Fibroblast of skin of left quadriceps (primary cell): Measurements from ENCODE around the gene WDFY4.
"Not testable (repeated sequence)": the region's sequence is repeated elsewhere in the genome, so short reads cannot be mapped to it uniquely, and the experiment has no call there.

ENCODE experiments used
- DNase-seq, 2 experiments: peaks; one replicate each; pipeline ENCODE4 v3.0.0-alpha.2; 2013; ENCODE audit warnings: low read depth in 2 of 2

Gene WDFY4, protein sequence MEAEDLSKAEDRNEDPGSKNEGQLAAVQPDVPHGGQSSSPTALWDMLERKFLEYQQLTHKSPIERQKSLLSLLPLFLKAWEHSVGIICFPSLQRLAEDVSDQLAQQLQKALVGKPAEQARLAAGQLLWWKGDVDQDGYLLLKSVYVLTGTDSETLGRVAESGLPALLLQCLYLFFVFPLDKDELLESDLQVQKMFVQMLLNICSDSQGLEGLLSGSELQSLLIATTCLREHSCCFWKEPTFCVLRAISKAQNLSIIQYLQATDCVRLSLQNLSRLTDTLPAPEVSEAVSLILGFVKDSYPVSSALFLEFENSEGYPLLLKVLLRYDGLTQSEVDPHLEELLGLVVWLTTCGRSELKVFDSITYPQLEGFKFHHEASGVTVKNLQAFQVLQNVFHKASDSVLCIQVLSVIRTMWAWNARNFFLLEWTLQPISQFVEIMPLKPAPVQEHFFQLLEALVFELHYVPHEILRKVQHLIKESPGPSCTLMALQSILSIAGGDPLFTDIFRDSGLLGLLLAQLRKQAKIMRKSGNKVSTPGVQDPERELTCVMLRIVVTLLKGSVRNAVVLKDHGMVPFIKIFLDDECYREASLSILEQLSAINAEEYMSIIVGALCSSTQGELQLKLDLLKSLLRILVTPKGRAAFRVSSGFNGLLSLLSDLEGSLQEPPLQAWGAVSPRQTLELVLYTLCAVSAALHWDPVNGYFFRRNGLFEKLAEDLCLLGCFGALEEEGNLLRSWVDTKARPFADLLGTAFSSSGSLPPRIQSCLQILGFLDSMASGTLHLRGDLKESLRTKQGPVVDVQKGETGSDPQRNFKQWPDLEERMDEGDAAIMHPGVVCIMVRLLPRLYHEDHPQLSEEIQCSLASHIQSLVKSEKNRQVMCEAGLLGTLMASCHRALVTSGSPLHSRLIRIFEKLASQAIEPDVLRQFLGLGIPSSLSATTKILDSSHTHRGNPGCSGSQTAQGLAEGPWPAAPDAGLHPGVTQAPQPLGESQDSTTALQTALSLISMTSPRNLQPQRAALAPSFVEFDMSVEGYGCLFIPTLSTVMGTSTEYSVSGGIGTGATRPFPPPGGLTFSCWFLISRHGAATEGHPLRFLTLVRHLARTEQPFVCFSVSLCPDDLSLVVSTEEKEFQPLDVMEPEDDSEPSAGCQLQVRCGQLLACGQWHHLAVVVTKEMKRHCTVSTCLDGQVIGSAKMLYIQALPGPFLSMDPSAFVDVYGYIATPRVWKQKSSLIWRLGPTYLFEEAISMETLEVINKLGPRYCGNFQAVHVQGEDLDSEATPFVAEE (N-terminal part only)

DNA sequence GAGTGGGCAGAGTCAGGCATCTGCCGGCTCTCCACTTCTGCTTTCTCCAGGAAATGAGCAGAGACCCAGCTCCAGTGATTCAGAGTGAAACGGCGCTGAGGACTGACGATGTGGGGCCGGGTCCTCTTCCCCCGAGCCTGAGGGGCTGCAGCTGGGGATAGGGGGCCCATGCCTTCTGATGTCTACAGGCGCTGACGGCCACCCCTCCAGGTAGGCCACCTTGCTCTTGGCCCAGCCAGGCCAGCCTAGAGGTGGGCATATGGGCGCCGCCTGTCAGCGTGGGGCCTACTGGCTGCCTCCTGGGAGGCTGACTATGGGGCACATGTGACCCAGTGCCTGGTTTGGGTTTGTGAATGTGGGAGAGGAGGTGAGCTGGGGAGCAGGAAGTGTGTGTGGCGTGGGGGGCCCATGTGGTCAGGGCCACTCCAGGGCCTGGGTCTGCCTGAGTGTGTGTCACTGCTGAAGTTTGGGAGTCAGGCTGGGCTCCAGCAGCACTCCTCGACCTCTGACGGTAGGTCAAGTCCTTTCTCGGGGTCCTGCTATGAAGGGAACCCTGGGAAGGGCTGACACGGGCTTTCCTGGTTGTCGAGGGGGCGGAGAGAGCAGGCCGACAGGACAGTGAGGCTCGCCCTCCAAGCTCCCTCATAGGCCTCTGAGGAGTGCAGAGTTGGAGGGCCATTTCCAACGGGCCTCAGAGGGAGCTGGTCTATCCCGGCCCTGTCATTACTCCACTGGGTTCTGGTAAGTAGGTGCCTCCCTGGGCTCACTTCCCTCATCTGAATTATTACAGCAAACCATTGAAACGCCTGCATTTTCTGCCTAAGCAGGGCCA lies at the start of gene WDFY4:
TSS of gene WDFY4 (plus strand) at position 82 of the 832 bp plus-strand sequence. CDS start 24,860 bp downstream, outside the sequence.
- no peak for DNase-seq

DNA sequence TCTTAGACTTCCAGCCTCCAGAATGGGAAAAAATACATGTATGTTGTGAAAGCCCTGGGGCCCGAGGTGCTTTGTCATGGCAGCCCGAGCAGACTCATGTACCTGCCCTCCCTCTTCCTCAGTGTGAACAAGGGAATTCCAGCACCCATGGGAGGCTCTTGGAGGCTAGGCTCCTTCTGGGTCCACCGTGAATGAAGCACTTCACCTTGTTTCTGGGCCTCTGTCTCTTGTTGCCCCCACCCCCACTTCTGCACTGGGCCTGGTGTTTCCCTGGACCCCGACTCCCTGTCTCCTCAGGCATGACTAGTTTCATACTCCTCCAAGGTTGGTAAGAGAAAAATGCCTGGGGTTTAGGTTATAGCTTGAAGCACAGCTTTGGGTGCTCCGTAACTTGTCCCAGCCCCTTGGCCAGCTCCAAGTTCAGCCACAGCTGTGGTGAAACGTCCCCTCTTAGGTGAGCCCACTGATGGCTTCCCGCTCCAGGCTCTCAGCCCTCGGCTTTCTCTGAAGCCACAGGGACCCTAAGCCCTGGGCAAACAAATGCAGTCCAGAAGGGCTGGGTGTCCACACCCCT lies 49.6 kb upstream of the WDFY4 start:
- DNase-seq = no peak

DNA sequence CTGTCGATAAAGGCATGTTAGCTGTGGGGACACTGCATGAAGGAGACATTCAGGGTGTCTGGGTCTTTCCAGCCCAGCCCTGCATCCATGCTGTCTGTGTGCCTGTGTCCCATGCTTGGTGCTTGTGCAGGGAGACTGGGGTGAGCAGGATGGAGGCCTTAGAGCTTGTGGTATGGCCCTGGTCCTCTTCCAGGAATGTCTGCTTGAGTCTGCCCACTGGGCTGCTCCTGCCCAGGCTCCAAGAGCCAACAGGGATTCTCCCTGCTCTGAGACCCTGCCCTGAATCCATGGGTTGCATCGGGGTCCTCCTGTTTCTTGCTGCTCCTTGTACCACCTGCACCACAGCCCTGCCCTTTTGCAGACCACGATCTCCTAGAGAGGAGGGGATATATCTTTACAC lies 48.4 kb upstream of the WDFY4 start:
- no peak for DNase-seq

DNA sequence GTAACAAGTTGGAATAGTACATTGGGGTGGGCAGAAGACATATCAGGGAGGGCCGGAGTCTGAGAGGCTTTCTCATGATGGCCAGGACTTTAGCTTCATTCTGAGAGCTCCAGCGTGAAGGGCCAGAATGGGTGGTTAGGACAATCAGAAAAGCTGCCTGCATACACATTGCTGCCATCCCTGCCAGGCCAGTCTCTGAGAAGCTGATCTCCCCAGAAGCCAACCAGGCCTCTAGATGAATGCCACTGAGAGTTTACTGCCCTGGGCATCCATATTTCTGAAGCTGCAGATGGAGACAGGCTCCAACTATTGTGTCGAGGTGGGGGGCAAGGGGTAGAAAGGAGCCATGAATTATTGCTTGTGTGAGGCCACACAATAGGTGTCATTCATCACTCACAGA lies 47.8 kb upstream of the WDFY4 start:
- DNase-seq = no peak

DNA sequence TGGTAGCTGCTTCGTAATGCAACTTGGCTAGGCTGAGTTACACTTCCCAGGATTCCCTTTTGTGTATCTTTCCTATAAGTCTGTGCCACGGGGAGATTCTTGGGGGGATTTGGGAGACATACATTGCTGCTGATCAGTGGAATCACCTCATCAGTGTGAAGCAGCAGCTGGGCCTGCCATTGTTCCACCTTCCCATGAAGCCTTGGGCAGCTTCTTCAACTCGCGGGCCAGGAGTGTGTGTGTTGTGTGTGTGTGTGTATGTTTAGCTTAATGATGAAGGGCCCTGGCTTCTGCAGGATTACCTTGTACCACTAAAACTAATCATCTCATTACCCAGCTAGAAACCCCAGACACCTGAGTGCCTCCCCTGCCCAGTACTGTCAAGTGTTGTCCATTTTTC lies 46.5 kb upstream of the WDFY4 start:
- no peak for DNase-seq

DNA sequence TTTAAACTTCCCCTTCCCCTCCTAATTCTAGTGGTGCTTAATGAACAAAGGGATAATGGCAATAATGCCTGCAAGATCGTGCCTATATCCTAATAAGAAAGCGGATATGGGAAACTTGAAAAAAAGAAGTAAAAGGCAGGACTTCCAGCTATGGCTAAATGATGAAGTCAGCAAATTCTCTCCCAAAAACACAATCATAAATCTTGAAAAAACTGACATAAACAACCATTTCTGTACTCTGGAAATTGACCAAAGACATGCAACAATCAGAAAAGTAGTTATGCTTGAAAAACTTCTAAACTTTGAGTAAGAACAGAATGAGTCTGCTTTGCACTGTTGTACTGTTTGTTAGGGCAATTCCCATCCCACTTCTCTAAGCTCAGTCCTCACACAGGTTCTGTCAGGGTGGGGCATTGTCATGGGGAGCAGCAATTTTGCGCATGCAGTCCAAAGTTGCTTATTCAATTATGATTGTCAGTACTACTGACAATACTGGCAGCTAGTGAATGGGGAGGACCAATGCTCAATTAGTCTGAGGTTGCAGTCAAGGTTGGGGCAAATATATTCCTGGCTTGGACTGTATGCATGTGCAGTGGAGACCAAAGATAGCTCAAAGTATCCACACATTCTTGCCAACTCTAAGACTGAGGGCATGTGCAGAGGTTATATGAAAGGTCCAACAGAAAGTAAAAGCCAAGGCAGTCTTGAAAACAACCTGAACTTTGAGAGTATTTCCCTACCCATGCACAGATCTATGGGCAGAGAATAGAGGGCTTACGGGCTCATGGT lies 45.7 kb upstream of the WDFY4 start:
- DNase-seq = no peak

DNA sequence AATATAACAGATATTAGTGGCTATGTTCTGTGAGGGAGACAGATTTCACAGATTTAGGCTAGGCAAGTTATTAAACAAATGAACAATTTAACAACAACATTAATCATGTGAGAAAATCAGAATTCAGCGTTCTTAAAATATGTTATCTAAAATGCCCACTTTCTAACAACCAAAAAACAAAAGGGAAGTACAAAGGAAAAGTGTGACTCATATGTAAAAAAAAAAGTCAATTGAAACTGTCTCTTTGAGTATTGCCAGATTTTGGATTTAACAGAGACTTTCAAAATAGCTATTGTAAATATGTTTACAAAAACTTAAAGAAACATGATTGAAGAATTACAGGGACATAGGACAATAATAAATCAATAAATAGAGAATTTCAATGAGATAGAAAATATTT lies 45.0 kb upstream of the WDFY4 start:
- DNase-seq = no peak

DNA sequence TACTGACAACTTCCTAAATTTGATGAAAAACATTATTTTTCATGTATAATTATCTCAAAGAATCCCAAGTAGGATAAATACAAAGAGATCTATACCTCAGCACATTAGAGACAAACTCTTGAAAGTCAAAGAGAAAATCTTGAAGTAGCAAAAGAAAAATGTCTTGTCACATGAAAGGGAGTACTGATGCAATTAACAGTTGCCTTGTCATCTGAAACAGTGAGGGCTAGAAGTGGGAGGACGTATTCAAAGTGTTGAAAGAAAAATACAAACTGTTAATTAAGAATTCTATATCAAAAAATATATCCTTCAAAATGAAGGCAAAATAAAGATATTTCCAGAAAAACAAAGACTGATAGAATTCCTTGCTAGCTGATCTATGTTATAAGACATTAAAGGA lies 44.3 kb upstream of the WDFY4 start:
- no peak for DNase-seq

DNA sequence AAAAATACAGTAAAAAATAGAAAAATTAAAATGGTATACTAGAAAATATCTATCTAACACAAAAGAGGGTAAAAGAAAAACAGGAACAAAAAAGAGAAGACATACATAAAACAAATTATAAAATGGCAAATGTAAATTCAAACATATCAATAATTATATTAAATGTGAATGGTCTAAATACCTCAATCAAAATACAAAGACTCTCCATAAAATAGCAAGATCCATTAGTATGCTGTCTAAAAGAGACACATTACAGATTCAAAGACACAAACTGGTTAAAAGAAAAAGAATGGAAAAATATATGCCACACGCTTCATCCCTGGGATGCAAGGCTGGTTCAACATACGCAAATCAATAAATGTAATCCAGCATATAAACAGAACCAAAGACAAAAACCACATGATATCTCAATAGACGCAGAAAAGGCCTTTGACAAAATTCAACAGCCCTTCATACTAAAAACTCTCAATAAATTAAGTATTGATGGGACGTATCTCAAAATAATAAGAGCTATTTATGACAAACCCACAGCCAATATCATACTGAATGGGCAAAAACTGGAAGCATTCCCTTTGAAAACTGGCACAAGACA lies 43.5 kb upstream of the WDFY4 start:
- not testable (repeated sequence) for DNase-seq

DNA sequence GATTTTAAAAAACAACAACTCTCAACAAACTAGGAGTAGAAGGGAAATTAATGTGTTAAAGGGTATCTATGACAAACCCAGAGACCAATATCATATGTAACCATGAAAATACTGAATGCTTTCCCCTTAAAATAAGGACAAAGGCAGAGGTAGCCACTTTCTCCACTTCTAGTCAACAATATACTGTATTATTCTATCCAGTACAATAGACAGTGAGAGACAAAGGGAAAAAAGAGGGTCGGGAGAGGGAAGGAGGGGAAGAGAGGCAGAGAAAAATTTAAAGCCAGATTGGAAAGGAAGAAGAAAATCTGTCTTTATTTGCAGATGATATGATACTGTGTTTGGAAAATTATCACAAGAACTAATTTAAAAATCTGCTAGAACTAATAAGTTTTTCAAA lies 39.1 kb upstream of the WDFY4 start:
- DNase-seq = no peak

DNA sequence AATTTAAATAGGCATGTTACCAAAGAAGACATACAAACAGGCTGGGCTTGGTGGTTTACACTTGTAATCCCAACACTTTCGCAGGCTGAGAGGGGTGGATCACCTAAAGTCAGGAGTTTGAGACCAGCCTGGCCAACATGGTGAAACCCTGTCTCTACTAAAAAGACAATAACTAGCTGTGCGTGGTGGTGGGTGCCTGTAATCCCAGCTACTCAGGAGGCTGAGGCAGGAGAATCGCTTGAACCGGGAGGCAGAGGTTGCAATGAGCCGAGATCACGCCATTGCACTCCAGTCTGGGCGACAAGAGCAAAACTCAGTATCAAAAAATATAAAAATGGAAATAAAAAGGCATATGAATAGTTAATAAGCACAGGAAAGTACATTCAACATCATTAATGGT lies 37.6 kb upstream of the WDFY4 start:
- not testable (repeated sequence) for DNase-seq

DNA sequence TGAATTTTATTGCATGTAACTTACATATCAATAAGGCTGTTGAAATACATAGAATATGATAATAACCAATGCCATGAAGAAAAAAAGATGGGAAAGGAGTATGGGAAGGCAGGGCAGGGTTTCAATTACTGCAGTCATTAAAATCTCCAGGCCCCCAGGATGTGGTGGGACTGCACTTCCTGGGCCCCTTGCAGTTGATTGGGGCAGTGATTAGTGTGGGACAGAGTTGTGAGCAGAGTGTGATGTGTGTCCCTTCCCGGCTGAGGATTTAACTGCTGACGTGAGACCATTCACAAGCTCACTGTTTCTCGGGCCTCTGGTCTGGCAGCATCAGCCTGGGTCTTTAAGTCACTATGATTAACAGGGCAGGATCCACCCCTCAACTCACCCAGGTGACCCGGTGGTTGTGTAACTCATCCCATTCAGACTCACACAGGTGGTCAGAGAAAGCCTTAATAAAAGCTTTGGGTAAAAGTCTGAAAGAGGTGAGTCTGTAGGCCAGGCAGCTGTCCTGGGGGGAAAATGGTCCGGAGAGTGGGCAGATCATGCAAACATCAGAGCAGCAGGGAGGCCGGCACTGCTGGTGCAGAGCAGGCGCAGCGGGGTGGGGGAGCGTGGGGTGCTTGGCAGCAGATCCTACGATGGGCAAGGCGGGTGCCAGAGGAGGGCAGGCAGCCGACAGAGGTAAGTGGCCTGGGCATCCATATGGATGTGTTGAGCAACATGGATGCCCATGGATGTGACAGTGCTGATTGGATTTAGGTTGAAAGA lies 36.3 kb upstream of the WDFY4 start:
- DNase-seq = no peak

DNA sequence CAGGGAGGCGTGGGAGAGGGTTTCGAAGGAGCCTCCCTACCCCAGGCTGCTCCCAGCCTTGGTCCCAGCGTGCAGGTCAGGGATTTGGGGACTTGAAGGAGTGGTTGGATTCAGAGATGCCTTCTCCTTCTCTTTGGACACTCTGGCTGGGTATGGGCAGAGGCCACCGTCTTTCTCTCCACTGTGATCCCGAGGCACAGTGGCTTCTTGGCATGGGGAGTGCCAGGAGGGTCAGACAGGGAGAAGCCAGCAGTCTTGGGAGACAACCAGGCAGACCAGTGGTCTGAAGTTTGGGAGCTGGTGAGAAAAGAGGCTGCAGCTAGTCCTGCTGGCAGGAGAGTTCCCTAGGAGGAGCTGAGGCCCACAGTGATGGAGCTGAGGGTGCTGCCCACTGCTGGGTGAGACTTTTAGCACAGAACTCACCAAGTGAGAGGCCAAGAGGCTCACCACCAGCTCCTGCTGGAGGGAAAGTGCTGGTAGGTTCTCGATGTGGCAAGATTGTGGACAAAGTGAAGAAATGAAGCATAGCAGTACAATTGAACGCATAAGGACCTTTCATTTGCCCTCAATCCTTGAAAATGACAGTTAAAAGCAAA lies 35.2 kb upstream of the WDFY4 start:
- DNase-seq = no peak

DNA sequence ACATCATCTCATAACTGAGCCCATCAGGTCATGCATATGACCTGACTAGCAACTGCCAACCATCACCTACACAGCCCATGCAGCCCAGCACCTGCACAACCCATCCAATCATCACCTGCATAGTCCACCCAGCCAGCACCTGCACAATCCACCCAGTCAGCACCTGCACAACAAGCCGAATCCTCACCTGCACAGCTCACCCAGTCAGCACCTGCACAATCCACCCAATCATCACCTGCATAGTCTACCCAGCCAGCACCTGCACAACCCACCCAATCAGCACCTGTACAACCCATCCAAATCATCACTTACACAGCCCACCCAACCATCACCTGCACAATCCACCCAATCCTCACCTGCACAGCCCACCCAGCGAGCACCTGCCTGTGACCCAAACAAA lies 33.4 kb upstream of the WDFY4 start:
- no peak for DNase-seq

DNA sequence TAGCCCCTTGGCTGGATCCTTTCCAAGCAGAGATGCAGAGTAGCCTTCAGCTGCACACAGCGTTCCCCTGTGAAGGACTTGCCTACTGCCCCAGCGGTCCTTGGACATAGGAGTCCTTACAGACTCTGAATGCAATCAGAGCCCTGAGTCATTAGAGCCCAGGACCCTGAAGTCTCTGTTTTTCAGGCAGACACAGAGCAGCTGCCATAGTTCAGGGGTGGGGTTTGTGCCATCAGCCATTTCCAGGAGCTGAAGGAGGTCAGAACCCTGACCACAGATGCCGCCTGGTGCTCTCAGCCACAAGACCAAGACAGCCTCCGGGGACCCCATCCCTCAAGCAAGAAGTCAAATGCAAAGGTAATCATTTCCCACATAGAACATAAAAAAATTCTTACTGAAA lies 32.8 kb upstream of the WDFY4 start:
- DNase-seq = no peak

DNA sequence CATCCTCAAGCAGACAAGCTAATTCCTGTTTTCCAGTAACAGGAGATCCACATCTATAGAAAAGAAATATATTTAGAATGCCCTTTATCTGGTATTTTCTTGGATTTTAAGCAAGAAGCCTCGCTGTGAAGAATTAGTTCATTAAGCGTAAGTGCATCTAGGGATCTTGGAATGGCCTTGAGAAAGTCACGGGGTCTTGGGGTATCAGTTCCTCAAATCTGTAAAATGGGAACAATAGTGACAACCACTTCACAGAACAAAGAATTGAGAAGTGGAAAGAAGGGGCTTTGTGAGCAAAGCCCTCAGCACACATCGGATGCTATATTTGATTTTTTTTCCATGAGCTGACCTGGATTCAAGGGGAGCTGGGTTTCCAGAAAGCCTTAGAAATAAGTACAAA lies 32.3 kb upstream of the WDFY4 start:
- no peak for DNase-seq

DNA sequence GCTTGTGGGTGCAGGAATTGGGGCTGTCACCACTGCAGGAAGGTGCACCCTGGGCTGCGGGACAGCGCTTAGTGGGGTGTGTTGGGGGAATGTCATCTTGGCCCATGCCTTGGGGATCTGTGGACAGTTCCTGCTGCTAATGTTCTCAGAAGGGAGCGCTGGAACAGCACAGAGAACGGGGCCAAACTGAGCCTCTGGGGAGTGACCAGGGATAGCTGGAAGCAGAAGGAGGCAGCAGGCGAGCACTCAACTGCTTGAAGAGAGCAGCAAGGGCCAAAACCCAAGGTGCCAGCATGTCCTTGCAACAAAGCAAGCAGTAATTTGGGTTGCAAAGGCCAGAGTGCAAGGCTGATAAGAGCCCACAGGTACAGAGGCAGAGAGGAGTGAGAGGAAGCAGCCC lies 31.3 kb upstream of the WDFY4 start:
- DNase-seq = no peak

DNA sequence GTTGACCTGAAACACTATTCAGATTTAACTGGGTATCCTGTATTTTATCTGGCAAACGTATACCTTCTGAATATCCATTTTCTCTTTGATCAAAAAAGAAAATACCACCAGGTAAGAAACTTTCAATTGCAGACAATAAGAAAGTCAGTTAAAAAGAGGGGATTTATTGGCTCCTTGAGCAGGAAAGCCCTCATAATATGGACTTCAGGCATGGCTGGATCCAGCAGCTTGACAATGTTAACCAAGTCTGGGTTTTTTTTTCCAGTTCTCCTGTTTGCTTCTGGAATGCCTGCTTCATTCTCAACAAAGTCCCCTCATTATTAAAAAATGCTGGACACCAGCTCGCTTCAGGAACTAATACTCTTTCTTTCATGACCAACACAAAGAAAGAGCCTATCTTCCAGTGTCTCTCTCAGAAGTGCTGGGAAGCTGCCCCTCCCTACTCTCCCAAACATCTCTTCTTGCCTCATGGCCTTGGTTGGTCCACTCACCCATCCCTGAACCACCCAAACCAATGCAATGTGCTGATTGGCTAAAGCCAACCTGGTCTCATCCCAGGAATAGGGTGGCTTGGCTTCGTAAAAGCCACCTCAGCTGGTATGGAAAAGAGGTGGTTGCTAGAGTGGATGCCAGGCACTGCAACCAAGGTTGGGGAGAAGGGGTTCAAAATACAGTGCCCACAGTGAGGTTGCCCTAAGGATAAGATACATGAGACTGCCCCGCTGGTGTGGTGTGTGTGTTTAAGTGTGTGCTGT lies 30.6 kb upstream of the WDFY4 start:
- DNase-seq = no peak
